HepG2 (cell line): ENCODE measurements around the gene LHB. TPM values are rescaled to one million over a fixed set of nuclear protein-coding genes. Genes with fewer than 3 reads are reported as not detected.

Source experiments
- ATAC-seq: fragments of 200-7000 bp; cut with Tn5 transposase; 3 replicates; pipeline ENCODE4 v1.9.1; 2020; ENCODE audit warnings: mild to moderate bottlenecking, moderate library complexity
- BruUV-seq: library from RNA; stranded (reverse); fragments of 400-500 nt; replicated peaks from 2 replicates; lab custom pipeline; 2021; lab: Mats Ljungman, UMichigan
- CTCF ChIA-PET: fragments of 300-600 bp; formaldehyde crosslinking; extraction: SDS; loops from one replicate; lab custom pipeline; 2021; ENCODE audit warnings: low total read pairs, inconsistent platforms, low intra/inter-chr PET ratio; lab: Yijun Ruan, JAX
- POLR2A ChIA-PET: fragments of 350-600 bp; sonication (Branson Sonifier 250); formaldehyde crosslinking; loops from one replicate; lab custom pipeline; 2020; ENCODE audit warnings: antibody characterized with exemption, inconsistent platforms; lab: Yijun Ruan, JAX
- DNase-seq: peaks from one replicate; pipeline ENCODE4 v3.0.0-alpha.2; 2015; ENCODE audit warnings: low spot score
- FAIRE-seq: peaks from 3 replicates; lab custom pipeline; 2011; peaks lifted over from hg19 to GRCh38; lab: Jason Lieb, UNC
- H2AFZ ChIP-seq: one replicate; pipeline ENCODE4 v1.6.1; 2011; ENCODE audit warnings: low read length, inconsistent platforms
- H3K27ac ChIP-seq: fragments of 300-600 bp; 3 replicates; pipeline ENCODE4 v1.8.0; 2011; ENCODE audit warnings: mixed run types, mild to moderate bottlenecking, mixed read lengths, low read length, inconsistent platforms; ENCODE audit not compliant: insufficient read depth; ENCODE audit errors: extremely low read length
- H3K27me3 ChIP-seq, 2 experiments: fragments of 200-600 bp in 1 of 2; 2 replicates in 1 of 2; 3 replicates in 1 of 2; pipeline versions ENCODE4 v1.6.0 to v1.8.0; 2011; ENCODE audit warnings: low read length in 2 of 2, mild to moderate bottlenecking in 2 of 2, moderate library complexity in 2 of 2, inconsistent platforms in 1 of 2; ENCODE audit not compliant: insufficient read depth in 2 of 2, control insufficient read depth in 1 of 2
- H3K36me3 ChIP-seq, 2 experiments: fragments of 200-600 bp in 1 of 2; replicated peaks in 1 of 2; 2 replicates in 1 of 2; 3 replicates in 1 of 2; pipeline versions ENCODE4 v1.5.1 to v1.8.0; 2011; ENCODE audit warnings: low read length in 2 of 2, inconsistent platforms in 1 of 2; ENCODE audit not compliant: insufficient read depth in 2 of 2, control insufficient read depth in 1 of 2
- H3K4me1 ChIP-seq: 2 replicates; pipeline ENCODE4 v1.5.1; 2012; ENCODE audit warnings: low read length, inconsistent platforms; ENCODE audit not compliant: insufficient read depth
- H3K4me2 ChIP-seq: 2 replicates; pipeline ENCODE4 v1.6.0; 2011; ENCODE audit warnings: low read depth, low read length, inconsistent platforms
- H3K4me3 ChIP-seq, 3 experiments: fragments of 200-600 bp in 1 of 3; sonication (generic), shearing (Covaris generic) in 1 of 3; replicated peaks in 1 of 3; 2 replicates each; pipeline ENCODE4 v1.5.1; 2011 to 2016; ENCODE audit warnings: low read length in 3 of 3, inconsistent platforms in 2 of 3, low read depth in 2 of 3, mild to moderate bottlenecking in 2 of 3, control low read depth in 1 of 3, mixed read lengths in 1 of 3; ENCODE audit not compliant: insufficient read depth in 1 of 3
- H3K79me2 ChIP-seq: one replicate; pipeline ENCODE4 v1.6.1; 2011; ENCODE audit warnings: low read length, inconsistent platforms; ENCODE audit not compliant: insufficient read depth
- H3K9ac ChIP-seq: 2 replicates; pipeline ENCODE4 v1.6.0; 2011; ENCODE audit warnings: mild to moderate bottlenecking, low read depth, low read length, inconsistent platforms; ENCODE audit not compliant: insufficient read depth
- H3K9me3 ChIP-seq: 2 replicates; pipeline ENCODE4 v1.5.1; 2012; ENCODE audit warnings: mild to moderate bottlenecking, low read length
- H4K20me1 ChIP-seq: 2 replicates; pipeline ENCODE4 v1.6.0; 2011; ENCODE audit warnings: inconsistent platforms, mild to moderate bottlenecking, low read length, moderate library complexity; ENCODE audit not compliant: insufficient read depth
- MNT ChIP-seq: fragments of 450-650 bp; IDR thresholded peaks from 2 replicates; pipeline ENCODE4 v1.6.1; 2016
- WGBS: methylation state at CpG from one replicate; pipeline ENCODE4 v1.1.6; 2017; ENCODE audit warnings: low lambda C conversion rate; 5-methylcytosine and 5-hydroxymethylcytosine counted together
- in situ Hi-C: cut with HindIII; loops from 2 replicates; pipeline ENCODE4 v1.10.0; 2017; ENCODE audit warnings: low pct_unique_long_range_greater_than_20kb; ENCODE audit not compliant: extremely low pct_ligation_motif_present
- intact Hi-C: fragments of 100-400 bp; cut with micrococcal nuclease; formaldehyde crosslinking; loops from one replicate; pipeline ENCODE4 v1.10.0; 2022; ENCODE audit not compliant: unreplicated experiment
- polyA plus RNA-seq, 8 experiments: library from polyadenylated mRNA; depleted of rRNA in 3 of 8; stranded (reverse) in 7 of 8; unstranded in 1 of 8; fragments of >200 nt; fragmentation: Illumina TruSeq in 4 of 8; extraction: Trizol in 4 of 8; gene quantifications; 2 replicates each; pipeline versions ENCODE4 v1.2.1 to v1.2.3, GENCODE V29; 2011 to 2016; ENCODE audit warnings: low read depth in 4 of 8, missing spikeins in 1 of 8, mixed read lengths in 1 of 8; ENCODE audit not compliant: insufficient read depth in 1 of 8
- total RNA-seq, 5 experiments: library from RNA; depleted of rRNA; stranded (reverse); fragments of >200 nt; fragmentation: Illumina TruSeq; extraction: Trizol; gene quantifications; 2 replicates each; pipeline ENCODE4 v1.2.3, GENCODE V29; 2016; ENCODE audit warnings: low read depth in 1 of 5
- TF ChIP-seq, protein P1 (sequence below): sonication (generic); formaldehyde crosslinking; IDR thresholded peaks from 2 replicates; pipeline ENCODE4 v1.4.0; 2020; ENCODE audit warnings: missing genetic modification reagents; ENCODE audit errors: not compliant biosample characterization
- TF ChIP-seq, protein P2 (sequence below): fragments of 450-650 bp; IDR thresholded peaks from 2 replicates; pipeline ENCODE4 v1.6.1; 2017; ENCODE audit warnings: mild to moderate bottlenecking

Gene LHB
- total and polyA plus RNA-seq, 2 of the 13 experiments (the other 11 are each of a cell fraction or from before 2014, with no cell fraction given): not detected

DNA sequence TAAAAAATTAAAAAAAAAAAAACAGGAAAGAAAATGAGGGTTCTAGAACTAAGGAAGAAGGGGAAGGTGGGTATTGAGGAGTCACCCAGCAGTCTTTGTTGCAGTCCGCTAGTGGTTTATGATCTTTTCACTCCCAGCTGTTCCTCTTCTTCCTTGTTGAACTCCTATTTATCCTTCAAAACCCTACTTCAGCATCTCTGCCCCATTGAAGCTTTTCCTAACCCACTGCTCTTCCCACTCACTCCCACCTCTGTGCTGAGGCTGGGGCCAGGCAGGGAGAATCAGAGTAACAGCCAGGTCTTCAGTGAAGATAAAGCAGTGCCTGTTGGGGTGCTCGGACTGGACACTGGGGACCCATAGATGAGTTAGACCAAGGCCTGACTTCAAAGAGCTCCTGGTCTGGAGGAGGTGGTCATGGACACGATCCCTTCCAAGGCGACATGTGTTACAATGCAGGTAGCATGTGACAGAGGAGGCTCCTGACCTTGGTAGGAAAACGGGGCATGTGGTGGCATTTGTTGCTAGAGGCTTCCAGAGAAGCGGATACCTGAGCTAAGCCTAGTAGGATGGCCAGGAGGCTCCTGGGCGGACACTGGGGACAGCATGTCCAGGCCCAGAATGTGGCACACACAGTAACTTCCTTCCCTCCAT is 11.8 kb downstream of the LHB start:
- FAIRE-seq (no peak), ATAC-seq (no peak), DNase-seq (no peak)
- TSS peak; percentile 42 for BruUV-seq
- Histone ChIP-seq H3K9ac (no peak overlapping the region), H3K4me2 (no peak overlapping the region), H3K4me3 (no peak overlapping the region), H3K36me3 (peaks cover 27 to 54% of the 10 kb centered on the region in 2 experiments), H4K20me1 (no peaks in the 10 kb centered on the region), H3K4me1 (no peaks in the 10 kb centered on the region), H3K9me3 (no peaks in the 10 kb centered on the region), H3K27ac (no peak overlapping the region), H2AFZ (no peak overlapping the region), H3K27me3 (no peaks in the 10 kb centered on the region), H3K79me2 (no peaks in the 10 kb centered on the region)
- CTCF ChIA-PET: no interaction called here
- WGBS: 93% methylated on average over 7 of the region's 7 CpGs
- in situ Hi-C loops: no loop called here
- POLR2A ChIA-PET: interaction anchor here (1.6 kb wide), 1 partner anchor 14 kb away, joined by 3 read pairs; no protein-coding TSS in a partner anchor
- TF ChIP-seq, protein P1, sequence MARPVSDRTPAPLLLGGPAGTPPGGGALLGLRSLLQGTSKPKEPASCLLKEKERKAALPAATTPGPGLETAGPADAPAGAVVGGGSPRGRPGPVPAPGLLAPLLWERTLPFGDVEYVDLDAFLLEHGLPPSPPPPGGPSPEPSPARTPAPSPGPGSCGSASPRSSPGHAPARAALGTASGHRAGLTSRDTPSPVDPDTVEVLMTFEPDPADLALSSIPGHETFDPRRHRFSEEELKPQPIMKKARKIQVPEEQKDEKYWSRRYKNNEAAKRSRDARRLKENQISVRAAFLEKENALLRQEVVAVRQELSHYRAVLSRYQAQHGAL (CRISPR knock-in tag): no peak
- peak; percentile 96 for TF ChIP-seq MNT
- TF ChIP-seq, protein P2, sequence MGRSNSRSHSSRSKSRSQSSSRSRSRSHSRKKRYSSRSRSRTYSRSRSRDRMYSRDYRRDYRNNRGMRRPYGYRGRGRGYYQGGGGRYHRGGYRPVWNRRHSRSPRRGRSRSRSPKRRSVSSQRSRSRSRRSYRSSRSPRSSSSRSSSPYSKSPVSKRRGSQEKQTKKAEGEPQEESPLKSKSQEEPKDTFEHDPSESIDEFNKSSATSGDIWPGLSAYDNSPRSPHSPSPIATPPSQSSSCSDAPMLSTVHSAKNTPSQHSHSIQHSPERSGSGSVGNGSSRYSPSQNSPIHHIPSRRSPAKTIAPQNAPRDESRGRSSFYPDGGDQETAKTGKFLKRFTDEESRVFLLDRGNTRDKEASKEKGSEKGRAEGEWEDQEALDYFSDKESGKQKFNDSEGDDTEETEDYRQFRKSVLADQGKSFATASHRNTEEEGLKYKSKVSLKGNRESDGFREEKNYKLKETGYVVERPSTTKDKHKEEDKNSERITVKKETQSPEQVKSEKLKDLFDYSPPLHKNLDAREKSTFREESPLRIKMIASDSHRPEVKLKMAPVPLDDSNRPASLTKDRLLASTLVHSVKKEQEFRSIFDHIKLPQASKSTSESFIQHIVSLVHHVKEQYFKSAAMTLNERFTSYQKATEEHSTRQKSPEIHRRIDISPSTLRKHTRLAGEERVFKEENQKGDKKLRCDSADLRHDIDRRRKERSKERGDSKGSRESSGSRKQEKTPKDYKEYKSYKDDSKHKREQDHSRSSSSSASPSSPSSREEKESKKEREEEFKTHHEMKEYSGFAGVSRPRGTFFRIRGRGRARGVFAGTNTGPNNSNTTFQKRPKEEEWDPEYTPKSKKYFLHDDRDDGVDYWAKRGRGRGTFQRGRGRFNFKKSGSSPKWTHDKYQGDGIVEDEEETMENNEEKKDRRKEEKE: no peak
- intact Hi-C loops: no loop called here
